NAMALWA (cell line): Measurements from ENCODE around the gene LTBR.
"Not testable (repeated sequence)": the region's sequence is repeated elsewhere in the genome, so short reads cannot be mapped to it uniquely, and the experiment has no call there.

ENCODE experiments used
- DNase-seq: peaks from one replicate; pipeline ENCODE4 v3.0.0-alpha.2; 2015; ENCODE audit warnings: low spot score

The LTBR gene

DNA sequence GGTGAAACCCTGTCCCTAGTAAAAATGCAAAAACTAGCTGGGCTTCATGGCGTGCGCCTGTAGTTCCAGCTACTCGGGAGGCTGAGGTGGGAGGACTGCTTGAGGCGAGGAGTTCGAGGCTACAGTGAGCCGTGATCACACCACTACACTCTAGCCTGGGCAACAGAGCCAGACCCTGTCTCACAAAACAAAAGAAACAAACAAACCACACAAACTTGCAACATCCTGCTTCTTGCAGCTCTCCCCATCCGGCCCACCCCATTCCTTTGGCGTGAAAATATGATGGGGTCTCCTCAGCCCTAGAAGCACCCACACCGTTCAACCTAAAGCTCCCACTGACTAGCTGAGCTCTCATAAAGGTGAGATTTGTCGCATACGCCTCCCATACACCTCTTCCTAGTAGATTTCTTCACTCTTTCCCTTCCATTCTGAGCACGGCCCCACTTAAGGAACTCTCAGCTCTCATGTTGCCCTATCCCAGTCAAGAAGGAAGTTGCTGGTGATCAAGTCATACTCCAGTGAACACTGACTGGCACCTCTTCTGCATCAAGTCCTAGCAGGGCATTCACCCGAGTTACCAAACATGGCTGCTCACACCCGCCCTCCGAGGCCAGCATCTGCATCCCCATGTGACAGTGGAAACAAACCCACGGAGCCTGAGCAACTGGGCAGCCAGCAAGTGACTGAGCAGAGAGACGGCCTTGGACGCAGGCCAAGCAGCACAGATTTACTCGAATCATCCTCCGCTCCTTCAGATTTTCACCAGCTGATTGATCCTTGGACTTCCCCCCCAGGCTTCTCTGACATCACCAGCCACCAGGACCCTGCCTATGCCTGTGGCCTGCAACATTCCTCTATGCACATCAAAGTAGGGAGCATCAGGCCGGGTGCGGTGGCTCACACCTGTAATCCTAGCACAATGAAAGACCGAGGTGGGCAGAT, 41.9 kb downstream of the LTBR start:
- DNase-seq = peak; percentile 89

DNA sequence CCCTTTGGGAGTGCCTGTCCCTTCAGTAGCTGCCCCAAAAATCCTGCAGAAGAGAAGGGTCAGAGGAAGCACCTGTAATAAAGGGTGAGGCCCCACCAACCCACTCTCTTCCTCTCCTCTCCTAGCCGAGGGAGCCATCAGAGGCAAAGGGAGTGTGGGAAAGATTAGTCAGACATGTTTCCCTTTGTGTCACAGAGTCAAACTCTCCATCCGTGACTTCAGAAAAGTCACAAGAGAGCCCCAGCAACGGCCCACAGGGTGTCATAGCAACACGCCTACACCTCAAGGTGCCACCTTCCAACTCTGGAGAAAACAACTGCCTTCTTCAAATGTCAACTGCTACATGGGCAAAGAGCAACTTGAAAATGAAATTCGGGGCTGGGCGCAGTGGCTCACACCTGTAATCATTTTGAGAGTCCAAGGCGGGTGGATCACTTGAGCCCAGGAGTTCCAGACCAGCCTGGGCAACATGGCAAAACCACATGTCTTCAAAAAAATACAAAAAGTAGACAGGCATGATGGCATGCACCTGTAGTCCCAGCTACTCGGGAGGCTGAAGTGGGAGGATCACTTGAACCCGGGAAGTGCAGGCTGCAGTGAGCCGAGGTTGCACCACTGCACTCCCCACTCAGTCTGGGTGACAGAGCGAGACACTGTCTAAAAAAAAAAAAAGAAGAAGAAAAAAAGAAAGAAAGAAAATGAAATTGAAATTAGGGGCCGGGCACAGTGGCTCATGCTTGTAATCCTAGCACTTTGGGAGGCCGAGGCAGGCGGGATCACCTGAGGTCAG, 43.1 kb downstream of the LTBR start:
- peak; percentile 99 for DNase-seq

DNA sequence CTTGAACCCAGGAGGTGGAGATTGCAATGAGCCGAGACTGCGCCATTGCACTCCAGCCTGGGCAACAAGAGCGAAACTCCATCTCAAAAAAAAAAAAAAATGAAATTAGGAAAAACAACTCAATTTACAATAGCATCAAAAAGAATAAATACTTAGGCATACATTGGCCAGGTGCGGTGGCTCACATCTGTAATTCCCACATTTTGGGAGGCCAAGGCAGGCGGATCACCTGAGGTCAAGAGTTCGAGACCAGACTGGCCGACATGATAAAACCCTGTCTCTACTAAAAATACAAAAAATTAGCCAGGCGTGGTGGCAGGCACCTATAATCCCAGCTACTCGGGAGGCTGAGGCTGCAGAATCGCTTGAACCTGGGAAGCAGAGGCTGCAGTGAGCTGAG, 43.8 kb downstream of the LTBR start:
- not testable (repeated sequence) for DNase-seq

DNA sequence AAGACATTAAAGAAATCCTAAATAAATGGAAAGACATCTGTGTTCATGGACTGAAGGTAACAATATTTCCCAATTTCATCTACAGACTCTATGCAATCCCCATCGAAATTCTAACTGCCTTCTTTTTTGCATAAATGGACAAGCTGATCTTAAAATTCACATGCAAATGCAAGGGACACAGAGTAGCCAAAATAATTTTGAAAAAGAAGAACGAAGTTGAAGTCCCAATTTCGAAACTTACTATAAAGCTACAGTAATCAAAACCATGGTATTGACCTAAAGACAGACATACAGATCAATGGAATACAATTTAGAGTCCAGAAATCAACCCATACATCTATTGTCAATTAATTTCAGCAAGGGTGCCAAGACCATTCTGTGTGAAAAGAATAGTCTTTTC, 44.4 kb downstream of the LTBR start:
- peak; percentile 64 for DNase-seq

DNA sequence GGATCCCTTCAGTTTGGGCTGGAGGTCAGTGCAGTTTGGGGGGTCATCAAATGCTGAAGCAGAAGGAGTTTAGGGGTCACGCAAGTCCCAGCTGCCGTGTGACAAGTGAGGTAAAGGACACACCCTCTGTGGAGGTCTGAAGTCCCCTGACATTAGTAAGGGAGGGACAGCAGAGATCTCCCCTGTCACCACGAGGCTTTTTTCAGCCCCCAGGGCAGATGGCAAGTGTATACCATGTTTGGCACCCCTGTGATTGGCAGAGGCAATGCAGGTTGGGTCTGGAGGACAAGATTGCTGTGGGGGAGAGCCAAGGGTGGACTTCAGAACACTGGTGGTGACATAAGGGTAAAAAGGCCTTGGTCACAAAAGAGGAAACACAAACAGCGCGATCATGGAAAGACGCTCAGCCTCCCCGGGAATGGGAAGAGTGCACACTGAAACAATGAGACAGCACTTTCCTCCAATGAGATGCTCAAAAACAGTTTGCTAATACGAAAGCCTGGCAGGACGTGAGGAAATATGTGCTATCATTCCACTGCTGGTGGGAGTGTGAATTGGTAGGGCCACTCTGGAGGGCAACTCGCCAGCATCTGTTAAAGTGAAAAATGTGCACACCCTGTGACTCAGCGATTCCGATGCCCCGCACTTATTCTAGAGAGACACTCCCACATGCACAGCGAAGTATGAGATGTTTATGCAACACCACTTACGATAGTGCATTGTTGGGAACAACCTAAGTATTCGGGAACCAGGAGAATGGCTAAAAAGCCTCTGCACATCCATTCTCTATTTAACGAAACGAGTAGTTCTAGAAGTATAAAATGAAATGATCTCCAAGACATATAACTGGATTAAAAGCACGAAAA, 46.4 kb downstream of the LTBR start:
- DNase-seq = peak; percentile 46

DNA sequence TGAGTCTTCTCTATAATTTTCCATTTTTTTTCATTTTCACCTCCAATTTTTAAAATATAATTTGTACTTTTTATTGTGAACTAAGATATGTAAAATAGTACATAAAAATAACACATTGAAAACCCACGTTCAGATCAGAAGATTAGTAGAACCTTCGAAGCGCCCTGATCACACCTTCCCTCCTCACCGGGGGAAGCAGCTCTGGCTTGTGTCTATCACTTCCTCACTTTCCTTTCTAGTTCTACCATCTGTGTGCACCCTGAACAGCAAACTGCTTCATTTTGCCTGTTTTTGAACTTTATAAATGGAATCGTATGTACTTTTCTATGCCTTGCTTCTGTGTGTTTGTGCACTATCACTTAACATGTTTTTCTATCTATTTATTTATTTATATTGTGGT, 49.0 kb downstream of the LTBR start:
- peak; percentile 82 for DNase-seq

DNA sequence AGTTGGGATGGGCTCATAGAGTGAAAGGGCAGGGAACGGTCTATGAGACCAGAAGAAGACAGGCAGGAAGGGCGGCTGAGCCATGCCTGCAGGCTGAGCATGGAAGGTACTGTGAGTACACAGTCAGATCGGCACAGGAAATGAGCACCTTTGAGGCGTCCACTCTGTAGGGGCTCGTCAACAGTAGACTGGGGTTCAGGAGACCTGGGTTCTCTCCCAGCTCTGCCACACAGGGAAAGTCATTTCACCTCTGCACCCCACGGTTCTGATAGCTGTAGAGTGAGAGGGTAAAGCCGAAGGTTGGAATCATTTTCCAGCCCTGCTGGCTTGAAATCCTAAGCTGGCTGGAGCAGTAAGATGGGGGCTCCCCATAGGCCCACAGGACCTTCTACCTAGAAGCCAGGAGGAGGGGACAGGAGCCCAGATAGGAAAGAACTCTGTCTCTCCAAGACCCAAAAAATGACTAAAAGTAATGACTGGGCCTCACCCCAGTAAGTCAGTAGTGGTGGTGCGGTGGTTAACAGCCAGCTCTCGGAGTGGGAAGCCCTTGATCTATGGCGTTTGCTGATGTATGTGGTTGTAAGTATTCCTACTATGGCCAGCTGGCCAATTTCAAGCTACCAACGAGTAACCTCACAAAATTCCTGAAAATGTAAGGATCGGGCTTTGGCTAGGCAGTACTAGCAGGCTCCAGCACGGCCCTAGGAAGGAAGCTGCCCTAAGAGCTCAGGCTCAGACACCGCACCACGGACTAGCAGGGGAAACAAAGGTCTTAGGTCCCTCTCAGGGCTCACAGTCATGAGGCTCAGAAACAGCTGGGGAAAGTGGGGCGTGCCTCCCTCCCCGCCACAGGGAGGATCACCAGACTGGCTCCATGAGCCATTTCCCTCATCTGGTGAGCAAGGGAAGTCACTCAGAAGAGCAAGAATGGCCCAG, 50.5 kb downstream of the LTBR start:
- DNase-seq = peak; percentile 30

DNA sequence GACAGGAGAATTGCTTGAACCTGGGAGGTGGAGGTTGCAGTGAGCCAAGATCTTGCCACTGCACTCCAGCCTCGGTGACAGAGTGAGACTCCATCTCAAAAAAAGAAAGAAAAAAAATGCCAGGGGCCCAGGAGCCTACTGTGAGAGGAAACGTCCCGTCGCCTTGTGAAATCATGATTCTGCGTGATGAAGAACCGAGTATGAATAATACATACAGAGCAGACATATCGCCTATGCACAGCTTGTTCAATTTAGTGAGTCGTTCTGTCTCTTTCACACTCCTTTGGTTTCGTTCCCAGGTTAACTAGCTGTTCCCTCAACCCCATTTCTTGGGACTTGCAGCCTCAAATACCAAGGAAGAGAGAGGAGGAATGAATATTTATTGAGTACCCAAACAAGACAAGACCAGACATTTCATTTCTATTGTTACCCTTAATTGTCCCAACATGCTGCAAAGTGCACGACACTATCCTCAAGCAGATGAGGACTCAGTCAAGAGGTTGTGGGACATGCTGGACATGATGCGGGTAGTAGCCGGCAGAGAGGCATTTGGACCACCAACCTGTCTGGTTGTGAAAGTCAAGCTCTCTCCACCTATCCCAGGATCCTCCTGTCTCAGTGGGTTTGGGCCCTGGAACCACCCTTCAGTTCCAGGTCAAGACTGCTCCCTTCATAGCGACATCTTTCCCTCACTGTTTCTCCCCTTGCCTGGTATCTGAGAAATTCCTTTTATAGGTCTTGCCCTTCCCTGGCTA, 52.2 kb downstream of the LTBR start:
- DNase-seq = no peak

DNA sequence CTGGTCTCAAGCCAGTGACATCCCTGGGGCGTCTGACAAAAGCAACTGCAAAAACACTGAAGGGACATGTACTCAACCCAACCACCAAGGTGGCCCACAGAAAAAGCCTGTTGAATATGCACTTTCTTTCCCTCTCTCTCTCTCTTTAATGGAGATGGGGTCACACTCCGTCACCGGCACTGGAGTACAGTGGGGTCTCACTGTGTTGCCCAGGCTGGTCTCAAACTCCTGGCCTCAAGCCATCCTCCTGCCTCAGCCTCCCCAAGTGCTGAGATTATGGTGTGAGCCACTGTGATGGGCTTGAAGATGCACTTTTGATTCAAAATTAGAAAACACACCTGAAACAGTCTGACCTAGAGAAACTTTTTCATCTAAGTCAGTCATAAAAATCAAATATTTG, 53.6 kb downstream of the LTBR start:
- no peak for DNase-seq

DNA sequence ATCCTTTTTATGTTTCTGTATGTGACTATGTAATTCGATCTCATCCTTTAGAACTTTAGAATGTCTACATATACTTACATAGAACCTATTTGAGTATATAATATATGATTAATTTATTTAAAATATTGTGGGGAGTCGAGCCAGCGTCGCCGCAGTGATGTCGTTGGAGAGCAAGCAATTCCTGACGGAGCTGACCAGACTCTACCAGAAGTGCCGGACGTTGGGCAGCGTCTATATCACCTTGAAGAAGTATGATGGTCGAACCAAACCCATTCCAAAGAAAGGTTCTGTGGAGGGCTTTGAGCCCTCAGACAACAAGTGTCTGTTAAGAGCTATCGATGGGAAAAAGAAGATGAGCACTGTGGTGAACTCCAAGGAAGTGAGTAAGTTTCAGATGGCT, 54.4 kb downstream of the LTBR start:
- DNase-seq = no peak

DNA sequence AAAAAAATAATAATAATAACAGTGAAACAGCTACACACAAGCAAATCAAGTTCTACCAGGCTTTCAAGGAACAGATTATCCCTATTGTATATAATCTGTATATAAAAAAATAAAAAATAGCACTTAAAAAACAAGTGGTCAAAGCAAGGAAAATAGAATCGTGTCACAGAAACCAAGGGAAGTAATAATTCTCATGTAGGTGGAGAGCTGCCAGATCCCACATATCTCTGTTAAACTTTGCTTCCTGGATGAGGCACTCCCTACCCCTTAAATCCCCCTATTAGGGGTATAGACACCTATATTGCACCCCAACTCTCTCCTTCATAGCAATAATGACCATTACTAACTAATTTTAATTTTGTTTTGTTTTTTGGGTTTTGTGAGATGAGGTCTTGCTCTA, 56.4 kb downstream of the LTBR start:
- DNase-seq = no peak
